Vagina (tissue), 2 donors: ENCODE results near the gene TMTC1.

ENCODE experiments used
- CTCF ChIP-seq, 3 experiments: fragments of 450-650 bp in 2 of 3; fragments of 200-600 bp in 1 of 3; sonication (generic) in 1 of 3; IDR thresholded peaks; one replicate each; pipeline ENCODE4 v1.5.1; 2017 to 2019; ENCODE audit warnings: antibody characterized with exemption in 3 of 3, mild to moderate bottlenecking in 2 of 3, moderate library complexity in 2 of 3
- POLR2A ChIP-seq, 2 donors: fragments of 450-650 bp; IDR thresholded peaks; one replicate each; pipeline ENCODE4 v1.6.1; 2017; ENCODE audit warnings: antibody characterized with exemption in 2 of 2, mild to moderate bottlenecking in 2 of 2, moderate library complexity in 2 of 2
- POLR2AphosphoS5 ChIP-seq, 2 donors: sonication (generic); formaldehyde crosslinking; IDR thresholded peaks; one replicate each; pipeline ENCODE4 v1.9.0; 2017; ENCODE audit warnings: antibody characterized with exemption in 2 of 2, mild to moderate bottlenecking in 2 of 2, low read depth in 1 of 2; ENCODE audit not compliant: insufficient read depth in 1 of 2

GRCh38 chr12:29672580-29672979 is 111.2 kb downstream of the TMTC1 start:
- TF ChIP-seq CTCF (IDR thresholded peaks at IDR 0.05) (no peak), POLR2AphosphoS5 (IDR thresholded peaks at IDR 0.05; ENCODE audit: insufficient read depth in 1 of 2, low read depth in 1 of 2) (no peak), POLR2A (IDR thresholded peaks at IDR 0.05) (no peak)
